Astrocyte (in vitro differentiated cells and primary cell): Measurements from ENCODE around the gene SPTBN1.

Experiments
- EZH2 ChIP-seq: IDR thresholded peaks from 2 replicates; pipeline ENCODE4 v1.6.1; 2012; ENCODE audit warnings: mild to moderate bottlenecking, low read length, inconsistent platforms; ENCODE audit not compliant: insufficient read depth
- TF ChIP-seq, protein P1 (sequence below): IDR thresholded peaks from 2 replicates; pipeline ENCODE4 v1.5.1; 2011; ENCODE audit warnings: low read depth, mild to moderate bottlenecking, inconsistent platforms, low read length, moderate library complexity; ENCODE audit not compliant: insufficient read depth

DNA sequence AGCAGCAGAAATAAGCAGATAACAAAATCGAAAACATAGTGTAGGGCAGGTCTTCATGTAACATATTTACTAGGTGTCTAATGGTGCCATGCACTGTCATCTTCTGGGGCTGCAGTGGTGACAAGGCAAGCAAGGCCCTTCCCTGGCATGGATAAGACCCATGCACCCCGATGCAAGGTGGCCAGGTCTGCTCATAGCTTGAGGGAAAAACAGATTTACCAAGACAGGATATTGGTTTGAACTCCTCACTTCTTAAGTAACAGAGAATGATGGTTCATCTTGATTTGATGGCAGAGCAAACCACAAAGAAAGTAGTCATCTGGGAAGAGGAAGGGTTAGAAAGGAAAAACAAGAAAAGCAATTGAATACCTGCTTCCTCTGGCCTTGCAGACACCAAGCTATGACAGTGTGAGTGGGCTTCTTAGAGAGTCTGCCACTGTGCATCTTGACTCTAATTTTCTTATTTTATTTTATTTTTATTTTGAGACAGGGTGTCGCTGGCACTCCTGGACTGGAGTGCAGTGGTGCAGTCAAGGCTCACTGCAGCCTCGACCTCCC is 231.5 kb downstream of the SPTBN1 start:
- TF ChIP-seq EZH2 = no peak
- TF ChIP-seq, protein P1, sequence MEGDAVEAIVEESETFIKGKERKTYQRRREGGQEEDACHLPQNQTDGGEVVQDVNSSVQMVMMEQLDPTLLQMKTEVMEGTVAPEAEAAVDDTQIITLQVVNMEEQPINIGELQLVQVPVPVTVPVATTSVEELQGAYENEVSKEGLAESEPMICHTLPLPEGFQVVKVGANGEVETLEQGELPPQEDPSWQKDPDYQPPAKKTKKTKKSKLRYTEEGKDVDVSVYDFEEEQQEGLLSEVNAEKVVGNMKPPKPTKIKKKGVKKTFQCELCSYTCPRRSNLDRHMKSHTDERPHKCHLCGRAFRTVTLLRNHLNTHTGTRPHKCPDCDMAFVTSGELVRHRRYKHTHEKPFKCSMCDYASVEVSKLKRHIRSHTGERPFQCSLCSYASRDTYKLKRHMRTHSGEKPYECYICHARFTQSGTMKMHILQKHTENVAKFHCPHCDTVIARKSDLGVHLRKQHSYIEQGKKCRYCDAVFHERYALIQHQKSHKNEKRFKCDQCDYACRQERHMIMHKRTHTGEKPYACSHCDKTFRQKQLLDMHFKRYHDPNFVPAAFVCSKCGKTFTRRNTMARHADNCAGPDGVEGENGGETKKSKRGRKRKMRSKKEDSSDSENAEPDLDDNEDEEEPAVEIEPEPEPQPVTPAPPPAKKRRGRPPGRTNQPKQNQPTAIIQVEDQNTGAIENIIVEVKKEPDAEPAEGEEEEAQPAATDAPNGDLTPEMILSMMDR = no peak
